ENCODE results near the gene HAP1. TPM values are rescaled to one million over a fixed set of nuclear protein-coding genes. Genes with fewer than 3 reads are reported as not detected.
"Not testable (repeated sequence)": the region's sequence is repeated elsewhere in the genome, so short reads cannot be mapped to it uniquely, and the experiment has no call there.

Gene HAP1
- total RNA-seq, 2 donors from 2014 or later: 0.10 to 0.53 TPM

DNA sequence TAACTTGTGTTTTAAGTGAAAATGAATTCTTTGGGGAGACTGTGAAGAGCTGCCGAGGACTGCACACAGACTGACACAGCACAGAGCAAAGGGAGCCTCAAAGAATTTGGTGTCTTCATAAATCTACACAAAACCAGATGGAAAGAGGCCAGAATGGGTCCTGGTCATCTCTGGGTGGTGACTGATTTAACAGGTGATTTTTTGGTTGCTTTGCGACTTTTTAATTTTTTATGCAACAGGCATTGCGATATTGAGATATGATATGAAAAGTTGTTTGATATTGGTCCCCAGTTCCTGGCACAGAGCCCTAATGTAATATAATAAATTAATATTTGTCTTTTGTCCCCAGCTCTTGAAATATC is 58.4 kb downstream of the HAP1 start:
- Histone ChIP-seq H3K36me3 (no peaks in the 10 kb centered on the region), H3K27me3 (no peaks in the 10 kb centered on the region), H3K4me3 (no peak overlapping the region), H3K9ac (ENCODE audit: low read depth in 2 of 2, low read length in 2 of 2) (no peak overlapping the region), H3K27ac (no peak overlapping the region), H3K9me3 (no peaks in the 10 kb centered on the region), H3K4me1 (no peaks in the 10 kb centered on the region)
- TF ChIP-seq, protein P1, sequence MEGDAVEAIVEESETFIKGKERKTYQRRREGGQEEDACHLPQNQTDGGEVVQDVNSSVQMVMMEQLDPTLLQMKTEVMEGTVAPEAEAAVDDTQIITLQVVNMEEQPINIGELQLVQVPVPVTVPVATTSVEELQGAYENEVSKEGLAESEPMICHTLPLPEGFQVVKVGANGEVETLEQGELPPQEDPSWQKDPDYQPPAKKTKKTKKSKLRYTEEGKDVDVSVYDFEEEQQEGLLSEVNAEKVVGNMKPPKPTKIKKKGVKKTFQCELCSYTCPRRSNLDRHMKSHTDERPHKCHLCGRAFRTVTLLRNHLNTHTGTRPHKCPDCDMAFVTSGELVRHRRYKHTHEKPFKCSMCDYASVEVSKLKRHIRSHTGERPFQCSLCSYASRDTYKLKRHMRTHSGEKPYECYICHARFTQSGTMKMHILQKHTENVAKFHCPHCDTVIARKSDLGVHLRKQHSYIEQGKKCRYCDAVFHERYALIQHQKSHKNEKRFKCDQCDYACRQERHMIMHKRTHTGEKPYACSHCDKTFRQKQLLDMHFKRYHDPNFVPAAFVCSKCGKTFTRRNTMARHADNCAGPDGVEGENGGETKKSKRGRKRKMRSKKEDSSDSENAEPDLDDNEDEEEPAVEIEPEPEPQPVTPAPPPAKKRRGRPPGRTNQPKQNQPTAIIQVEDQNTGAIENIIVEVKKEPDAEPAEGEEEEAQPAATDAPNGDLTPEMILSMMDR (IDR thresholded peaks at IDR 0.05): no peak
- intact Hi-C loops (cut with DNase I): no loop called here
- DNase-seq: no peak

DNA sequence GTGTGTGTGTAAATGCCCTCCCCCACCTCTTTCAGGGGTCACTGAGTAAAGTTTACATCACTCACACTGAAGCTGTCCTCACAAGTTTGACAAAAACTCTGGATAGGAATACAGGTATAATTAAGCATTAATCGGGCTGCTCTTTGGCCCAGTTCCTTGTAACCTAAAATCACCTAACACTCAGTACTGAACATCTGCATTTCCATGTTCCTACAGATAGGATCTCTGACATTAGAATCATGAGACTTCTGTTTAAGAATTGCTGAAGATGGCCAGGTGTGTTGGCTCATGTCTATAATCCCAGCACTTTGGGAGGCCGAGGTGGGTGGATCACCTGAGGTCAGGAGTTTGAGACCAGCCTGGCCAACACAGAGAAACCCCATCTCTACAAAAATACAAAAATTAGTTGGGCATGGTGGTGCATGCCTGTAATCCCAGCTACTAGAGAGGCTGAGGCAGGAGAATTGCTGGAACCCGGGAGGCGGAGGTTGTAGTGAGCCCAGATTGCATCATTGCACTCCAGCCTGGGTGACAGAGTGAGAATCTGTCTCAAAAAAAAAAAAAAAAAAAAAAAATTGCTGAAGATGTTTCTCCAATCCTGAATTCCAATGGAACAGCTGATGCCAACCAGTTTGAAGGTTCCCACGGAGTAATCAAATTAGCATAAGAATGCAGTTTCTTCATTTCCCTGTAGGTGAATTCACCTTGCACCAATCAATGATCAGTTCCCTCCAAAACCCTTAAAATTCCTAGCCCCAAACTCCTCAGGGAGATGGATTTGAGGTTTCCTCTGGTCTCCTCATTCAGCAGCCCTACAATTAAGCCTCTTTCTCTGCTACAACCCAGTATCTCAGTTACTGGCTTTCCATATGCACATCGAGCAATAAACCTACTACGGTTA is 59.0 kb downstream of the HAP1 start:
- intact Hi-C loops (cut with DNase I); H3K27ac ChIP-seq; H3K9ac ChIP-seq (ENCODE audit: low read depth in 2 of 2, low read length in 2 of 2); H3K27me3 ChIP-seq; H3K9me3 ChIP-seq; H3K4me3 ChIP-seq; H3K4me1 ChIP-seq; DNase-seq; H3K36me3 ChIP-seq: not testable (repeated sequence)

Other genes with a start within 250 kb of the HAP1 start
- gene KRT36, start 244.7 kb downstream of the HAP1 start, total RNA-seq: not detected
- gene KRT13, start 229.0 kb downstream of the HAP1 start, total RNA-seq: under 1 TPM in 1 of 2 donors, not detected in 1; 0.25 TPM
- gene KRT15, start 215.8 kb downstream of the HAP1 start, total RNA-seq: 10 to 100 TPM in 1 of 2 donors, 1 to 10 TPM in 1; 5.8 to 20.0 TPM
- 1,000 to 10,000 TPM; 2,159 to 2,203 TPM for gene KRT19, start 206.3 kb downstream of the HAP1 start, total RNA-seq
- not detected for gene KRT9, start 162.6 kb downstream of the HAP1 start, total RNA-seq
- not detected for gene KRT14, start 147.7 kb downstream of the HAP1 start, total RNA-seq
- gene KRT16, start 121.9 kb downstream of the HAP1 start, total RNA-seq: not detected
- gene KRT17, start 110.1 kb downstream of the HAP1 start, total RNA-seq: 1 to 10 TPM in 1 of 2 donors, not detected in 1; 1.2 TPM
- gene EIF1, start 45.8 kb downstream of the HAP1 start, total RNA-seq: 100 to 1,000 TPM; 574 to 740 TPM
- not detected for gene GAST, start 22.3 kb downstream of the HAP1 start, total RNA-seq
- gene JUP, start 52.1 kb upstream of the HAP1 start, total RNA-seq: 100 to 1,000 TPM; 317 to 353 TPM
- gene P3H4, start 77.3 kb upstream of the HAP1 start, total RNA-seq: 10 to 100 TPM in 1 of 2 donors, 1 to 10 TPM in 1; 8.5 to 16.7 TPM
- gene FKBP10, start 78.4 kb upstream of the HAP1 start, total RNA-seq: 10 to 100 TPM; 10.3 to 12.8 TPM
- gene NT5C3B, start 101.6 kb upstream of the HAP1 start, total RNA-seq: 10 to 100 TPM; 19.5 to 20.2 TPM
- not detected for gene KLHL10, start 103.2 kb upstream of the HAP1 start, total RNA-seq
- gene KLHL11, start 130.8 kb upstream of the HAP1 start, total RNA-seq: 10 to 100 TPM in 1 of 2 donors, 1 to 10 TPM in 1; 10.0 to 14.0 TPM
- gene ACLY, start 184.3 kb upstream of the HAP1 start, total RNA-seq: 100 to 1,000 TPM; 135 to 145 TPM
- under 1 TPM; 0.15 to 0.19 TPM for gene ODAD4, start 196.0 kb upstream of the HAP1 start, total RNA-seq
- 10 to 100 TPM; 44.7 to 49.4 TPM for gene CNP, start 232.2 kb upstream of the HAP1 start, total RNA-seq